H1 (cell line): ENCODE results near the gene SLC35G6. TPM values are rescaled to one million over a fixed set of nuclear protein-coding genes. Genes with fewer than 3 reads are reported as not detected.

Source experiments
- CTCF ChIA-PET: fragments of 300-600 bp; sonication (Branson Sonifier 250); formaldehyde crosslinking; loops from one replicate; lab custom pipeline; 2021; ENCODE audit not compliant: partially characterized antibody; lab: Charles Lee
- POLR2A ChIA-PET: fragments of 300-600 bp; sonication (Branson Sonifier 250); formaldehyde crosslinking; loops from one replicate; lab custom pipeline; 2021; ENCODE audit warnings: inconsistent platforms; ENCODE audit not compliant: partially characterized antibody; lab: Charles Lee
- DNase-seq, 2 experiments: peaks; one replicate each; pipeline versions ENCODE4 v3.0.0 to v3.0.0-alpha.2; 2010 to 2022; ENCODE audit warnings: low spot score in 2 of 2, low read depth in 1 of 2, mixed read lengths in 1 of 2
- FAIRE-seq: peaks from 2 replicates; lab custom pipeline; 2011; peaks lifted over from hg19 to GRCh38; lab: Jason Lieb, UNC
- H2AFZ ChIP-seq: 2 replicates; pipeline ENCODE4 v1.8.1; 2012; ENCODE audit warnings: low read length, inconsistent platforms
- H2AK5ac ChIP-seq: 2 replicates; pipeline ENCODE4 v1.6.1; 2013; ENCODE audit warnings: low read depth, low read length
- H2BK120ac ChIP-seq: replicated peaks from 2 replicates; pipeline ENCODE3; 2013; ENCODE audit warnings: low read depth, low read length, inconsistent platforms
- H2BK12ac ChIP-seq: 2 replicates; pipeline ENCODE4 v1.6.1; 2013; ENCODE audit warnings: low read depth, low read length
- H2BK15ac ChIP-seq: 2 replicates; pipeline ENCODE4 v1.6.1; 2013; ENCODE audit warnings: low read length
- H2BK20ac ChIP-seq: 2 replicates; pipeline ENCODE4 v1.6.1; 2013; ENCODE audit warnings: low read length
- H2BK5ac ChIP-seq: 2 replicates; pipeline ENCODE4 v1.6.1; 2013; ENCODE audit warnings: low read depth, low read length
- H3K14ac ChIP-seq: 2 replicates; pipeline ENCODE4 v1.6.1; 2013; ENCODE audit warnings: inconsistent platforms; ENCODE audit not compliant: insufficient read length
- H3K18ac ChIP-seq: 2 replicates; pipeline ENCODE4 v1.6.1; 2013; ENCODE audit warnings: low read length; ENCODE audit errors: extremely low read depth
- H3K23ac ChIP-seq: 2 replicates; pipeline ENCODE4 v1.6.1; 2013; ENCODE audit warnings: inconsistent platforms; ENCODE audit not compliant: insufficient read length
- H3K23me2 ChIP-seq: 2 replicates; pipeline ENCODE4 v1.6.1; 2013; ENCODE audit warnings: low read depth, low read length
- H3K27ac ChIP-seq: 2 replicates; pipeline ENCODE4 v1.6.1; 2011; ENCODE audit warnings: low read depth, low read length, inconsistent platforms
- H3K27me3 ChIP-seq, 4 experiments: replicated peaks in 1 of 4; 1 replicate in 1 of 4; 2 replicates in 3 of 4; pipeline versions ENCODE4 v1.6.1 to v1.8.1; 2011 to 2013; ENCODE audit warnings: low read length in 3 of 4, mild to moderate bottlenecking in 3 of 4, inconsistent platforms in 2 of 4, mixed read lengths in 2 of 4, moderate library complexity in 1 of 4; ENCODE audit not compliant: control insufficient read depth in 3 of 4, insufficient read depth in 3 of 4; ENCODE audit errors: extremely low read depth in 1 of 4
- H3K36me3 ChIP-seq, 4 experiments: 2 replicates each; pipeline versions ENCODE4 v1.6.1 to v1.8.1; 2011 to 2013; ENCODE audit warnings: mild to moderate bottlenecking in 4 of 4, low read length in 3 of 4, moderate library complexity in 2 of 4, control low read depth in 1 of 4, inconsistent platforms in 1 of 4; ENCODE audit not compliant: insufficient read depth in 4 of 4, control insufficient read depth in 2 of 4
- H3K4ac ChIP-seq: replicated peaks from 2 replicates; pipeline ENCODE3; 2013; ENCODE audit warnings: low read length, low read depth, mixed read lengths, inconsistent platforms; ENCODE audit not compliant: insufficient read length
- H3K4me1 ChIP-seq, 4 experiments: replicated peaks in 1 of 4; 1 replicate in 1 of 4; 2 replicates in 3 of 4; pipeline versions ENCODE4 v1.6.1 to v1.8.1; 2011 to 2013; ENCODE audit warnings: low read length in 3 of 4, inconsistent platforms in 2 of 4, mixed read lengths in 1 of 4; ENCODE audit not compliant: insufficient read depth in 4 of 4, control insufficient read depth in 3 of 4
- H3K4me2 ChIP-seq, 2 experiments: 2 replicates each; pipeline versions ENCODE4 v1.6.1 to v1.8.1; 2011 to 2013; ENCODE audit warnings: low read depth in 2 of 2, low read length in 2 of 2, control low read depth in 1 of 2, inconsistent platforms in 1 of 2, mild to moderate bottlenecking in 1 of 2; ENCODE audit not compliant: insufficient read depth in 1 of 2
- H3K4me3 ChIP-seq, 4 experiments: fragments of 200-600, 300-600 bp in 1 of 4; sonication (generic), shearing (Covaris generic), sonication (Bioruptor Twin) in 1 of 4; 2 replicates each; pipeline versions ENCODE4 v1.5.1 to v1.8.1; 2011 to 2016; ENCODE audit warnings: low read length in 4 of 4, low read depth in 3 of 4, control low read depth in 2 of 4, inconsistent platforms in 2 of 4, mild to moderate bottlenecking in 2 of 4, mixed read lengths in 1 of 4, moderate library complexity in 1 of 4; ENCODE audit not compliant: insufficient read depth in 2 of 4; ENCODE audit errors: extremely low read depth in 1 of 4
- H3K56ac ChIP-seq: replicated peaks from 2 replicates; pipeline ENCODE3; 2013; ENCODE audit warnings: low read depth, mild to moderate bottlenecking, mixed read lengths, low read length, inconsistent platforms; ENCODE audit not compliant: insufficient read length
- H3K79me1 ChIP-seq: 2 replicates; pipeline ENCODE4 v1.6.1; 2013; ENCODE audit warnings: low read depth, low read length, control low read depth
- H3K79me2 ChIP-seq, 2 experiments: 2 replicates each; pipeline versions ENCODE4 v1.6.1 to v1.8.1; 2012 to 2013; ENCODE audit warnings: low read length in 2 of 2, mild to moderate bottlenecking in 2 of 2, inconsistent platforms in 1 of 2; ENCODE audit not compliant: insufficient read depth in 2 of 2, control insufficient read depth in 1 of 2
- H3K9ac ChIP-seq, 4 experiments: replicated peaks in 1 of 4; 1 replicate in 1 of 4; 2 replicates in 3 of 4; pipeline versions ENCODE4 v1.6.1 to v1.8.1; 2011 to 2013; ENCODE audit warnings: low read depth in 3 of 4, low read length in 3 of 4, control low read depth in 2 of 4, mild to moderate bottlenecking in 2 of 4, moderate library complexity in 2 of 4, inconsistent platforms in 1 of 4; ENCODE audit errors: extremely low read depth in 1 of 4
- H3K9me3 ChIP-seq, 2 experiments: 2 replicates each; pipeline versions ENCODE4 v1.6.1 to v1.8.1; 2012 to 2013; ENCODE audit warnings: mild to moderate bottlenecking in 2 of 2, moderate library complexity in 2 of 2, control low read depth in 1 of 2, inconsistent platforms in 1 of 2, low read depth in 1 of 2, low read length in 1 of 2, mixed read lengths in 1 of 2; ENCODE audit not compliant: insufficient read depth in 2 of 2
- H4K20me1 ChIP-seq, 2 experiments: replicated peaks in 1 of 2; 2 replicates each; pipeline versions ENCODE3 to v1.8.1; 2011 to 2013; ENCODE audit warnings: inconsistent platforms in 2 of 2, low read length in 2 of 2, mild to moderate bottlenecking in 1 of 2; ENCODE audit not compliant: insufficient read depth in 2 of 2, control insufficient read depth in 1 of 2
- H4K5ac ChIP-seq: 2 replicates; pipeline ENCODE4 v1.6.1; 2013; ENCODE audit warnings: low read length, low read depth, mixed read lengths, inconsistent platforms; ENCODE audit not compliant: insufficient read length
- H4K8ac ChIP-seq: 2 replicates; pipeline ENCODE4 v1.8.0; 2013; ENCODE audit warnings: mild to moderate bottlenecking, moderate library complexity, low read length, inconsistent platforms; ENCODE audit not compliant: insufficient read depth; ENCODE audit errors: extremely low read depth
- H4K91ac ChIP-seq: replicated peaks from 2 replicates; pipeline ENCODE3; 2013; ENCODE audit warnings: low read length, mixed read lengths, inconsistent platforms; ENCODE audit not compliant: insufficient read length
- CEBPB ChIP-seq: IDR thresholded peaks from 2 replicates; pipeline ENCODE4 v1.6.1; 2012; ENCODE audit warnings: low read depth, low read length
- CHD2 ChIP-seq: IDR thresholded peaks from 2 replicates; pipeline ENCODE4 v1.6.1; 2012; ENCODE audit warnings: low read length, improper control_type of control experiment
- CTBP2 ChIP-seq: IDR thresholded peaks from 2 replicates; pipeline ENCODE4 v1.7.0; 2011; ENCODE audit warnings: borderline replicate concordance, mild to moderate bottlenecking, moderate library complexity, mixed read lengths, low read length; ENCODE audit not compliant: insufficient read depth, insufficient read length
- EZH2 ChIP-seq: fragments of 200-600 bp; sonication (generic); IDR thresholded peaks from 2 replicates; pipeline ENCODE4 v1.7.1; 2012; ENCODE audit warnings: low read depth, mild to moderate bottlenecking, moderate library complexity, low read length, inconsistent platforms; ENCODE audit not compliant: severe bottlenecking
- JUND ChIP-seq: IDR thresholded peaks from 2 replicates; pipeline ENCODE4 v1.6.1; 2011; ENCODE audit warnings: mild to moderate bottlenecking, improper control_type of control experiment, low read length
- MAX ChIP-seq: IDR thresholded peaks from 2 replicates; pipeline ENCODE4 v1.6.1; 2012; ENCODE audit warnings: inconsistent platforms
- POLR2AphosphoS5 ChIP-seq: IDR thresholded peaks from 2 replicates; pipeline ENCODE4 v1.6.1; 2011; ENCODE audit warnings: low read depth, low read length
- RAD21 ChIP-seq, 2 experiments: IDR thresholded peaks in 1 of 2; conservative IDR thresholded peaks in 1 of 2; 2 replicates each; pipeline ENCODE4 v1.6.1; 2011; ENCODE audit warnings: low read depth in 2 of 2, low read length in 2 of 2, improper control_type of control experiment in 1 of 2, inconsistent platforms in 1 of 2, mild to moderate bottlenecking in 1 of 2, moderate library complexity in 1 of 2
- SIRT6 ChIP-seq: IDR thresholded peaks from one replicate; pipeline ENCODE4 v1.7.1; 2012; ENCODE audit warnings: low read length, inconsistent platforms
- SIX5 ChIP-seq: IDR thresholded peaks from 2 replicates; pipeline ENCODE4 v1.6.1; 2011; ENCODE audit warnings: mild to moderate bottlenecking, low read depth, low read length
- SP1 ChIP-seq: IDR thresholded peaks from 2 replicates; pipeline ENCODE4 v1.6.1; 2011; ENCODE audit warnings: low read depth, low read length
- SRF ChIP-seq: IDR thresholded peaks from 2 replicates; pipeline ENCODE4 v1.6.1; 2011; ENCODE audit warnings: mild to moderate bottlenecking, low read depth, low read length, moderate library complexity
- TEAD4 ChIP-seq: IDR thresholded peaks from 2 replicates; pipeline ENCODE4 v1.6.1; 2012; ENCODE audit warnings: low read depth, low read length, inconsistent platforms, mixed read lengths
- ZNF274 ChIP-seq: IDR thresholded peaks from 2 replicates; pipeline ENCODE4 v1.7.0; 2012; ENCODE audit warnings: low read length, borderline replicate concordance; ENCODE audit errors: extremely low read depth
- WGBS, 2 experiments: shearing (Covaris generic) in 1 of 2; methylation state at CpG; one replicate each; pipeline versions ENCODE4 v1.1.6 to v1.1.7; 2013 to 2015; ENCODE audit warnings: low lambda C conversion rate in 2 of 2, mixed read lengths in 2 of 2, inconsistent platforms in 1 of 2, low coverage in 1 of 2, missing lambda C conversion rate in 1 of 2; ENCODE audit not compliant: insufficient replicate concordance in 2 of 2, insufficient coverage in 1 of 2, insufficient read length in 1 of 2; ENCODE audit errors: extremely low coverage in 1 of 2, missing lambda C conversion rate in 1 of 2; 5-methylcytosine and 5-hydroxymethylcytosine counted together
- polyA plus RNA-seq, 7 experiments: library from polyadenylated mRNA; depleted of rRNA in 3 of 7; stranded (reverse) in 5 of 7; unstranded in 2 of 7; fragments of >200 nt in 5 of 7; fragments of 200-250 nt in 2 of 7; gene quantifications; 1 replicate in 5 of 7; 2 replicates in 1 of 7; 4 replicates in 1 of 7; pipeline versions ENCODE4 v1.2.1 to v1.2.3, GENCODE V29; 2011 to 2013; ENCODE audit warnings: missing spikeins in 2 of 7, mixed read lengths in 2 of 7
- total RNA-seq: library from RNA; stranded (reverse); fragmentation: NEBNext Ultra II Directional; extraction: Animal tissue kit (Norgen Biotek cat#: 25700); gene quantifications from 2 replicates; pipeline ENCODE4 v1.2.1, GENCODE V29; 2021

SLC35G6 gene
- total and polyA plus RNA-seq, 2 of the 8 experiments (the other 6 are each of a cell fraction or from before 2014, with no cell fraction given) = 0.05 TPM; not detected in 1

- Histone ChIP-seq H2BK15ac (no peak overlapping the region), H3K14ac (no peak overlapping the region), H3K79me1 (peaks cover 2% of the 10 kb centered on the region; the same call in 1 of the 2 replicates), H3K4me1 (peaks cover 2 to 9% (median 7%) of the 10 kb centered on the region in 4 experiments), H2AK5ac (no peak overlapping the region), H4K20me1 (peaks cover 0 to 1% of the 10 kb centered on the region in 2 experiments), H3K4me3 (no peak overlapping the region), H3K79me2 (no peaks in the 10 kb centered on the region), H3K23me2 (no peaks in the 10 kb centered on the region), H3K56ac (no peak overlapping the region), H2BK5ac (no peak overlapping the region), H2BK120ac (no peak overlapping the region), H4K91ac (no peak overlapping the region), H2AFZ (no peak overlapping the region), H3K36me3 (peaks cover 0 to 3% (median under 1%) of the 10 kb centered on the region in 4 experiments; a peak in 3 of 8 replicates), H3K23ac (no peak overlapping the region), H3K9me3 (no peaks in the 10 kb centered on the region), H3K4ac (no peak overlapping the region), H2BK20ac (no peak overlapping the region), H3K4me2 (no peak overlapping the region), H3K18ac (no peak overlapping the region), H3K27ac (no peak overlapping the region), H3K9ac (no peak overlapping the region), H3K27me3 (no peaks in the 10 kb centered on the region), H2BK12ac (no peak overlapping the region), H4K8ac (no peak overlapping the region), H4K5ac (no peak overlapping the region)
- WGBS, 2 experiments = 96% methylated on average over 9 of the region's 9 CpGs; no CpG with 5 or more reads in 1 of the 2 experiments
- FAIRE-seq (no peak), DNase-seq (no peak)
- CTCF ChIA-PET = interaction anchor here (0.6 to 1.5 kb wide), 3 partner anchors 23 to 178 kb away, joined by 3 to 4 read pairs (median 4); no protein-coding TSS in a partner anchor
- POLR2A ChIA-PET = interaction anchor here (0.6 to 13.8 kb wide), 5 partner anchors 10 to 125 kb away, joined by 3 to 200 read pairs (median 4); partner anchors contain the start of genes FGF11, POLR2A, SLC35G6 and ZBTB4
- TF ChIP-seq SRF (no peak), SIX5 (no peak), ZNF274 (no peak), RAD21 (IDR thresholded peaks at IDR 0.05 in 1 of 2, conservative IDR thresholded peaks at IDR 0.05 in 1 of 2; ENCODE audit: low read depth in 2 of 2, low read length in 2 of 2) (no peak), SIRT6 (no peak), TEAD4 (no peak), EZH2 (no peak), MAX (no peak), CEBPB (no peak), CHD2 (no peak), SP1 (no peak), POLR2AphosphoS5 (no peak), CTBP2 (no peak), JUND (no peak)
Observed at GRCh38 chr17:7464081-7464480, 17.2 kb upstream of the SLC35G6 start.
